ENCODE measurements around the gene CIP2A. TPM values are rescaled to one million over a fixed set of nuclear protein-coding genes. Genes with fewer than 3 reads are reported as not detected.

Gene CIP2A
- total RNA-seq, 1 donor from 2014 or later = 15.9 TPM

DNA sequence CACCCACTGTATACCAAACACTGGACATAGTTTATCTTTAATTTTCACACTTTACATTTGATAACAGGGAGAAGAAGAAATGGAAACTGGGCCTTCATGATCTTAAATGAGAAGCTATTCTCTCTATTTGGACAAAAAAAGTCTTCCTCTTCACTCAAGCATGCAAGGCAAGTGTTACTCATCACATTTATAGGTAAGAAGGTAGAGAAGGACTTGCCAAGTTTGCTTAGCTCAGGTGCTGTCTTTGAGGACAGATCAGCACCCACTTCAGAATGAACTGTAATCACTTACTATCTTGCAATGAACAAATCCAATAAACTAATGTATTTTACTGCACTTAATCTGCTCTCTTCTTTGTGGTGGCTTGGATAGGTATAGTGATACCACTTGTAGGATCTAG lies 77.7 kb downstream of the CIP2A start:
- Mint-ChIP-seq H3K27ac (no peak overlapping the region), H3K4me3 (no peak overlapping the region), H3K36me3 (no peaks in the 10 kb centered on the region), H3K27me3 (ENCODE audit: low read depth) (no peaks in the 10 kb centered on the region), H3K9me3 (no peaks in the 10 kb centered on the region), H3K4me1 (no peaks in the 10 kb centered on the region)
- TF ChIP-seq, protein P1, sequence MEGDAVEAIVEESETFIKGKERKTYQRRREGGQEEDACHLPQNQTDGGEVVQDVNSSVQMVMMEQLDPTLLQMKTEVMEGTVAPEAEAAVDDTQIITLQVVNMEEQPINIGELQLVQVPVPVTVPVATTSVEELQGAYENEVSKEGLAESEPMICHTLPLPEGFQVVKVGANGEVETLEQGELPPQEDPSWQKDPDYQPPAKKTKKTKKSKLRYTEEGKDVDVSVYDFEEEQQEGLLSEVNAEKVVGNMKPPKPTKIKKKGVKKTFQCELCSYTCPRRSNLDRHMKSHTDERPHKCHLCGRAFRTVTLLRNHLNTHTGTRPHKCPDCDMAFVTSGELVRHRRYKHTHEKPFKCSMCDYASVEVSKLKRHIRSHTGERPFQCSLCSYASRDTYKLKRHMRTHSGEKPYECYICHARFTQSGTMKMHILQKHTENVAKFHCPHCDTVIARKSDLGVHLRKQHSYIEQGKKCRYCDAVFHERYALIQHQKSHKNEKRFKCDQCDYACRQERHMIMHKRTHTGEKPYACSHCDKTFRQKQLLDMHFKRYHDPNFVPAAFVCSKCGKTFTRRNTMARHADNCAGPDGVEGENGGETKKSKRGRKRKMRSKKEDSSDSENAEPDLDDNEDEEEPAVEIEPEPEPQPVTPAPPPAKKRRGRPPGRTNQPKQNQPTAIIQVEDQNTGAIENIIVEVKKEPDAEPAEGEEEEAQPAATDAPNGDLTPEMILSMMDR (IDR thresholded peaks at IDR 0.05; ENCODE audit: unreplicated experiment) = no peak
- DNase-seq (ENCODE audit: low spot score in 2 of 2, unreplicated experiment in 2 of 2) = no peak

DNA sequence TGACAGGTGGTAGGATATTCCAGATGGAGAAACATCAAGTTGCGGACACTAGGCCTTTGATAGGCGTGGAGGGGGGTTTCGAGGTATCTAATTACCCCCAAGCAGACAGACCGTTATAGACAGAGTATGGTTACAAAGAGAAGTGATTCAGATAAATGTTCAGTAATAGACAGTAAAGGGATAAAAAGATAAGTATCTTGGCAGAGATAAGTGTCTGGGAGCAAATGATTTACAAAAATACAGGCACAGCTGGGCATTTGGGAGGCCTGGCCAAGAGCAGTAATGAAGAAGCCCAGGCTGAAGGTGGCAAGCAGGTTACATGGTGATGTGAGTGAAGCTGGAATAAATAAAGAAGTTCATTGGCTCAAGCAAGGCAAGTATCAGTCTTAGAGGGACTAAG lies 78.2 kb downstream of the CIP2A start:
- Mint-ChIP-seq H3K4me3 (no peak overlapping the region), H3K27me3 (ENCODE audit: low read depth) (no peaks in the 10 kb centered on the region), H3K27ac (no peak overlapping the region), H3K4me1 (no peaks in the 10 kb centered on the region), H3K36me3 (no peaks in the 10 kb centered on the region), H3K9me3 (no peaks in the 10 kb centered on the region)
- no peak for DNase-seq (ENCODE audit: low spot score in 2 of 2, unreplicated experiment in 2 of 2)
- TF ChIP-seq, protein P1 (IDR thresholded peaks at IDR 0.05; ENCODE audit: unreplicated experiment) = no peak

DNA sequence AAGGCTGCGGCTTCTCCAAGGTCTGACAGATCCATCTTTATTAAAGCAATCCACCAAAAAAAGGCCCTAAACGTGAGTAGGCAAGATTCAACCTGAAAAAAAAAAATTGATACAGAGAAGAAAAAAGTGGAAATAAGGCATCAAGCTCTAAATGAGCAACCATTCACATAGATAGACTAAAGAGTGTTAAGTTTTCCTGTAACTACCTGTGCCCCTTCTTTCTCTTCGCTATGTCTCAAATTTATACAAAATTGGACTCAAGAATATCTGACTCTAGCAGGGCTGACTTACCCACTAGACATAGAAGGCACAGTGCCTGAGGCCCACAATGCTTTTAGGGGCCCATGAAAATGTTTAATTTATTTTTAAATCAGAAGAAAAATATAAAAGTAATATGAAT lies 78.7 kb downstream of the CIP2A start, which contains the start of gene MYH15:
TSS of gene MYH15 (minus strand) at position 101 of the 400 bp plus-strand sequence. CDS start at position 35, 66 bp downstream.
- Mint-ChIP-seq H3K27ac (no peak within 1 kb of the TSS), H3K4me3 (no peak within 1 kb of the TSS), H3K27me3 (ENCODE audit: low read depth) (no peaks in the 10 kb centered on the region), H3K36me3 (no peaks in the 10 kb centered on the region), H3K9me3 (no peaks in the 10 kb centered on the region), H3K4me1 (no peaks in the 10 kb centered on the region)
- DNase-seq (ENCODE audit: low spot score in 2 of 2, unreplicated experiment in 2 of 2) = no peak
- TF ChIP-seq, protein P1 (IDR thresholded peaks at IDR 0.05; ENCODE audit: unreplicated experiment) = no peak

DNA sequence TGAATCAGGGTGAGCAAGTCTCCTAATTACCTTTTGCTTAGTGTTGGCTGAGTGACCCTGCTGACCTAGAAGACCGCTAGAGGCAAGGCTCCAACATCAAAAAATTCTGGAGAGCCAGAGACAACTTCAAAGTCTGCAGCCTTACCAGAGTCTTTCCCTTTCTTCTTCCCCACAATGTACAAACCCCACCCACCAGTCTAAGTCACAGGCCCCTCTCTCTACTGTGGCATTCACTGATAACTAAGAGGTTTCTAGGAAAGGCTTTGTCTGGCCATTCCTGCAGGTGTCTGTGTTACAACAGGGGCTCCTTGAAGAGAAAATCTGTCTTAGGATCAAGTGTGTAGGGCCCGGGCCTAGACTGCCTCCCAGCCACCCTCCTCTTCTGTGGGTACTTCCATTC lies 79.4 kb downstream of the CIP2A start:
- H3K4me1 Mint-ChIP-seq = no peaks in the 10 kb centered on the region
- H3K4me3 Mint-ChIP-seq = no peak overlapping the region
- no peak overlapping the region for H3K27ac Mint-ChIP-seq
- TF ChIP-seq, protein P1 (IDR thresholded peaks at IDR 0.05; ENCODE audit: unreplicated experiment) = no peak
- DNase-seq (ENCODE audit: low spot score in 2 of 2, unreplicated experiment in 2 of 2) = no peak
- H3K9me3 Mint-ChIP-seq = no peaks in the 10 kb centered on the region
- no peaks in the 10 kb centered on the region for H3K27me3 Mint-ChIP-seq (ENCODE audit: low read depth)
- no peaks in the 10 kb centered on the region for H3K36me3 Mint-ChIP-seq

DNA sequence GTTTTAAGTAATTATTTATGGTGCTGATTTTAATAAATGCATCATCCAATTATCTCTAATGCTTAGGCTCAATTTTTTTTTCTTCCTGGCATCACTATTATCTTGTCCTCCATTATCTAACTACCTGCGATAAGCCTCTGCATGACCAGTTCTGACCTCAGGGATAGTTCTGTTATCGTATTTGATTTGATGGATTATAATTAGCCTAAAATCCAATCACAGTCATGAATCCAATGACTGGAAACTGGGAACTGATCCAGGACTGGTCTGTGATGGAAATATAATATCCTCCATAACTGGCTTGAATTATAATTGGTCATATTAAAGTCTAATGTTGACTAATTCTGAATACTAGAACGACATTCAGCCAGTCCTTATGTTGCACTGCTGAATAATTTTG lies 80.0 kb downstream of the CIP2A start:
- Mint-ChIP-seq H3K9me3 (no peaks in the 10 kb centered on the region), H3K36me3 (no peaks in the 10 kb centered on the region)
- TF ChIP-seq, protein P1 (IDR thresholded peaks at IDR 0.05; ENCODE audit: unreplicated experiment) = no peak

DNA sequence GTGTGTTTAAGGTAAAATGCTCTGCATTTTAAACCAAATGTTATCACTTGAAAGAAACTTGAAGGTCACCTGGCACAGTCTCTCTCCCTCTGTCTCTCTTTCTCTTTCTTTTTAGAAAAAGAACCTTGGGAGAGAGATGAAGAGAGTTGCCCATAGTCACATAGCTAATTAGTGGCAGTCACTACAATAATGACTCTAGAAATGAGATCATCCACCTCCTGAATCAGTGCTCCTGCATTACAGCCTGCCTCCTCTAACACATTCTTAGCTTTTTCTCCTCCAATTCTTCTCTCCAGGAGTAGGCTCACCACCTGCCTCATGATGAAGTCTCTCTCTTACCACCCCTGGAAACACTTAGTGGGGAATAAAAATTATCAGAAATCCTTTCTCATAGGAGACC lies 81.3 kb downstream of the CIP2A start:
- no peak for DNase-seq (ENCODE audit: low spot score in 2 of 2, unreplicated experiment in 2 of 2)
- peaks cover 10% of the 10 kb centered on the region for H3K9me3 Mint-ChIP-seq
- no peaks in the 10 kb centered on the region for H3K27me3 Mint-ChIP-seq (ENCODE audit: low read depth)
- H3K4me1 Mint-ChIP-seq = no peaks in the 10 kb centered on the region
- H3K27ac Mint-ChIP-seq = no peak overlapping the region
- TF ChIP-seq, protein P1 (IDR thresholded peaks at IDR 0.05; ENCODE audit: unreplicated experiment) = no peak
- no peaks in the 10 kb centered on the region for H3K36me3 Mint-ChIP-seq
- no peak overlapping the region for H3K4me3 Mint-ChIP-seq

More for the DNA sequence above, 80.0 kb downstream of the CIP2A start:
- no peak for DNase-seq (ENCODE audit: low spot score in 2 of 2, unreplicated experiment in 2 of 2)
- Mint-ChIP-seq H3K4me1 (no peaks in the 10 kb centered on the region), H3K27me3 (ENCODE audit: low read depth) (no peaks in the 10 kb centered on the region), H3K4me3 (no peak overlapping the region), H3K27ac (no peak overlapping the region)
